Activated CD8-positive, alpha-beta memory T cell treated with anti-CD3 and anti-CD28 coated beads for 24 hours (primary cell): ENCODE measurements around the gene FAM83E.

Experiments
- DNase-seq: peaks from one replicate; pipeline ENCODE4 v3.0.0-alpha.2; 2020

FAM83E gene

GRCh38 chr19:48571378-48572162, 43.3 kb downstream of the FAM83E start:
- DNase-seq, result no peak

GRCh38 chr19:48569814-48570213, 45.1 kb downstream of the FAM83E start:
- DNase-seq, result no peak

GRCh38 chr19:48568345-48568886, 46.5 kb downstream of the FAM83E start:
- no peak for DNase-seq

GRCh38 chr19:48565090-48565489, 49.8 kb downstream of the FAM83E start:
- DNase-seq, result no peak
